ENCODE results near the gene ISOC2. TPM values are rescaled to one million over a fixed set of nuclear protein-coding genes. Genes with fewer than 3 reads are reported as not detected.

ISOC2 gene, protein sequence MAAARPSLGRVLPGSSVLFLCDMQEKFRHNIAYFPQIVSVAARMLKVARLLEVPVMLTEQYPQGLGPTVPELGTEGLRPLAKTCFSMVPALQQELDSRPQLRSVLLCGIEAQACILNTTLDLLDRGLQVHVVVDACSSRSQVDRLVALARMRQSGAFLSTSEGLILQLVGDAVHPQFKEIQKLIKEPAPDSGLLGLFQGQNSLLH
- total RNA-seq (2014; rRNA removed; shearing (Covaris generic); ENCODE audit: low replicate concordance): 102 and 151 TPM in 2 replicates

DNA sequence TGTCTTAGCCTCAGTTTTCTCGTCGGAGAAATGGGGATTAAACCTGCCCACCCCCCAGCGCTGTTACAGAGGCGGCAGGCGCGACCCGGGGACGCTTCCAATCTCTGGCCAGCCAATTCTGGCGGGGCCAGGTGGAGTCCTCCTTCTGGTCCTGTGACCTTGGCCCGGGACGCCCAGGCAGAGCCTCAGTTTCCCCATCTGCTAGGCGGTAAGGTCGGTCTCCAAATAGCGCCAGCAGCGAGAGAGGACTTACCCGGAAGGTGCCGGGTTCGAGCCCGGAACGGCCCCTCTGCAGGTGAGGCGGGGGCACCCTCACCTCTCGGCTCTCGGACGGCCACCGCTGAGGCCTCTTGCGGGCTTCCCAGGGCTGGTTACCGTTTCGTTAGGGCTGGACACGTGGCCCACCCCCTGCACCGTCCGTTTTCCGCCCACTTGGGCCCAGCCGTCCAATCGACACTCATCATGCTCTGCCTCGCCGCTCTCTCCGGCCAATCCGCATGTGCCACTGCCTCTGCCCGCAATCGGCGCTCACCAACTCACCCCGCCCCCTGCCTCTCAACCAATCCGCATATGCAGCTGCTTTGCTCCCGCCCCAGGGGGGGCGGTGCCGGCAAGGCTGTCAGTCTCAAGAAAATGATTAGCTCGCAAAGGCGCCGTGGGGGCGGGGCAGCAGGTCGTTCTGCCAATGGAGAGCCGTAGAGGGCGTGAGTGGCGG, at the start of gene ISOC2:
Gene ISOC2 (minus strand): TSS at position 384 of the 715 bp plus-strand sequence. CDS start 5,156 bp downstream, outside the sequence.
- H4K20me1 ChIP-seq (ENCODE audit: insufficient read depth, low read depth, low read length): no peaks in the 10 kb centered on the region
- H3K36me3 ChIP-seq (ENCODE audit: insufficient read depth, low read length): no peaks in the 10 kb centered on the region
- peak within 1 kb of the TSS; percentile 98 for H3K4me2 ChIP-seq (ENCODE audit: low read depth, low read length, poor library complexity, severe bottlenecking)
- H3K9me2 ChIP-seq (replicated peaks; ENCODE audit: insufficient read depth, low read length): no peaks in the 10 kb centered on the region
- H3K79me2 ChIP-seq (ENCODE audit: low read length): peaks cover 26% of the 10 kb centered on the region
- H3K9ac ChIP-seq (ENCODE audit: low read length): peak within 1 kb of the TSS; percentile 97
- H3K4me3 ChIP-seq (ENCODE audit: low read length): peak within 1 kb of the TSS; percentile 93
- no peaks in the 10 kb centered on the region for H3K27me3 ChIP-seq (ENCODE audit: low read length)
- peak within 1 kb of the TSS; percentile 88 for H3K27ac ChIP-seq (ENCODE audit: low read length)
- H3K9me3 ChIP-seq (ENCODE audit: low read length): no peaks in the 10 kb centered on the region
- peaks cover 18% of the 10 kb centered on the region for H3K4me1 ChIP-seq (ENCODE audit: low read length)
- peak; percentile 100 for DNase-seq
- peak within 1 kb of the TSS; percentile 55; the same call in 1 of the 2 replicates for H2AFZ ChIP-seq (ENCODE audit: low read length)

DNA sequence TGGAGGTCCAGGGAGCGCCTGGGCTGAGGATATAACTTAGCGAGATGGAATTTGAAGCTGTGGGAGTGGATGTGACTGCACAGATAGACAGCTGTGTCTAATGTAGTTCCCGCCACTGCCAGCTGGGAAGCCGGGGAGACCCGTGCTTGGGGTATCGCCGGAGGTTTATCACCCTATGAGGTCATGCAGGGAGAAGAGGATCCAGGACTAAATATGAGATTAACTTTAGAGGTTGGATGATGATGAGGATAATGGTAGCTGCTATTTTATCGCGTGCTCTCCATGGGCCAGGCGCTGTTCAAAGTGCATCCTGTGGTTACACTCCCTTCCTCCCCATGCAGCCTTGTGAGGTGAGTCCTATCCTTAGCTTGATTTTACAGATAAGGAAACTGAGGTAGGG, 46.7 kb upstream of the ISOC2 start:
- no peak overlapping the region for H3K4me2 ChIP-seq (ENCODE audit: low read depth, low read length, poor library complexity, severe bottlenecking)

DNA sequence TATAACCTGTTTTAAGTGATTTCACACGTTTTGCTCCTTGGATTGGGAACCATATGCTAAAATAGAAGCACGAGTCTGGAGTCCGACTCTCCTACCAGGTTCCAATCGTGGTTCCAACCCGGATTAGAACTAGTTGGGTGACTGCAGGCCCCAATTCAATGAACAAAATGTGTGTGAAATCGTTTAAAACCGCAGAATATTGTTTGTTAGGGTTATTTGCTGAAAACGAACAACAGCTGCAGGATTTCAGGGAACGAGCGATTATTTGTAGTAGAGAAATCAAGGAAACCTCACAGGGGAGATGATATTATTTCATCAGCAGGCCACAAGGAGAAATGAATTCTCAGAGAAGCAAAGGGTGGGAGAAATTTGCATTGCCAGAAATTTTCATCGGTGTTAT, 43.5 kb upstream of the ISOC2 start:
- H3K79me2 ChIP-seq (ENCODE audit: low read length): no peaks in the 10 kb centered on the region
- no peak overlapping the region for H3K4me3 ChIP-seq (ENCODE audit: low read length)
- peaks cover 6% of the 10 kb centered on the region for H3K4me1 ChIP-seq (ENCODE audit: low read length)
- no peak for DNase-seq
- no peaks in the 10 kb centered on the region for H4K20me1 ChIP-seq (ENCODE audit: insufficient read depth, low read depth, low read length)
- no peak overlapping the region for H3K9ac ChIP-seq (ENCODE audit: low read length)
- no peaks in the 10 kb centered on the region for H3K36me3 ChIP-seq (ENCODE audit: insufficient read depth, low read length)
- H3K27ac ChIP-seq (ENCODE audit: low read length): no peak overlapping the region
- no peak overlapping the region for H2AFZ ChIP-seq (ENCODE audit: low read length)
- no peak overlapping the region for H3K4me2 ChIP-seq (ENCODE audit: low read depth, low read length, poor library complexity, severe bottlenecking)
- H3K9me2 ChIP-seq (replicated peaks; ENCODE audit: insufficient read depth, low read length): no peaks in the 10 kb centered on the region
- no peaks in the 10 kb centered on the region for H3K27me3 ChIP-seq (ENCODE audit: low read length)
- H3K9me3 ChIP-seq (ENCODE audit: low read length): no peaks in the 10 kb centered on the region

More for the DNA sequence above, 46.7 kb upstream of the ISOC2 start:
- Histone ChIP-seq H2AFZ (ENCODE audit: low read length) (no peak overlapping the region), H3K9me2 (replicated peaks; ENCODE audit: insufficient read depth, low read length) (no peaks in the 10 kb centered on the region), H3K9ac (ENCODE audit: low read length) (no peak overlapping the region), H3K36me3 (ENCODE audit: insufficient read depth, low read length) (no peaks in the 10 kb centered on the region), H3K27me3 (ENCODE audit: low read length) (0 out of 2 replicates have a peak, but pooled peaks cover 3% of the 10 kb centered on the region), H3K27ac (ENCODE audit: low read length) (no peak overlapping the region), H4K20me1 (ENCODE audit: insufficient read depth, low read depth, low read length) (no peaks in the 10 kb centered on the region), H3K79me2 (ENCODE audit: low read length) (no peaks in the 10 kb centered on the region), H3K4me3 (ENCODE audit: low read length) (no peak overlapping the region), H3K4me1 (ENCODE audit: low read length) (peaks cover 5% of the 10 kb centered on the region), H3K9me3 (ENCODE audit: low read length) (no peaks in the 10 kb centered on the region)
- DNase-seq: no peak

DNA sequence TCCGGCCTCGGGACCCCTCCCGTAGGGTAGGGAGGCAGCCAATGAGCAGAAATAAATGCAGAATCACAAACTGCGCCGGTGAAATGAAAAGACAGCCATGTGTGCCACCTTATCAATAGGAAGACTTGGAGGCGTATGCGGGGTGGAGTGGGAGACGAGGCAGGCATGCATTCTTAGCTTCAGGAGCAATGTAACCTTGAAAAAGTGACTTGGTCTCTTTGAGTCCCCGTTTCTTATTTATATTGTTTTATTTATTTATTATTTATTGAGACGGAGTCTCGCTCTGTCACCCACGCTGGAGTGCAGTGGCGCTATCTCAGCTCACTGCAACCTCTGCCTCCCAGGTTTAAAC, 42.8 kb upstream of the ISOC2 start:
- Histone ChIP-seq H3K4me2 (ENCODE audit: low read depth, low read length, poor library complexity, severe bottlenecking) (peak overlapping the region; percentile 79), H3K4me3 (ENCODE audit: low read length) (peak overlapping the region; percentile 55; the same call in 1 of the 2 replicates), H3K79me2 (ENCODE audit: low read length) (no peaks in the 10 kb centered on the region), H2AFZ (ENCODE audit: low read length) (peak overlapping the region; percentile 82; the same call in 1 of the 2 replicates), H3K4me1 (ENCODE audit: low read length) (peaks cover 6% of the 10 kb centered on the region), H3K27ac (ENCODE audit: low read length) (no peak overlapping the region), H3K36me3 (ENCODE audit: insufficient read depth, low read length) (no peaks in the 10 kb centered on the region), H4K20me1 (ENCODE audit: insufficient read depth, low read depth, low read length) (no peaks in the 10 kb centered on the region), H3K9me2 (replicated peaks; ENCODE audit: insufficient read depth, low read length) (no peaks in the 10 kb centered on the region), H3K27me3 (ENCODE audit: low read length) (no peaks in the 10 kb centered on the region), H3K9me3 (ENCODE audit: low read length) (no peaks in the 10 kb centered on the region), H3K9ac (ENCODE audit: low read length) (peak overlapping the region; percentile 62; the same call in 1 of the 2 replicates)
- no peak for DNase-seq

DNA sequence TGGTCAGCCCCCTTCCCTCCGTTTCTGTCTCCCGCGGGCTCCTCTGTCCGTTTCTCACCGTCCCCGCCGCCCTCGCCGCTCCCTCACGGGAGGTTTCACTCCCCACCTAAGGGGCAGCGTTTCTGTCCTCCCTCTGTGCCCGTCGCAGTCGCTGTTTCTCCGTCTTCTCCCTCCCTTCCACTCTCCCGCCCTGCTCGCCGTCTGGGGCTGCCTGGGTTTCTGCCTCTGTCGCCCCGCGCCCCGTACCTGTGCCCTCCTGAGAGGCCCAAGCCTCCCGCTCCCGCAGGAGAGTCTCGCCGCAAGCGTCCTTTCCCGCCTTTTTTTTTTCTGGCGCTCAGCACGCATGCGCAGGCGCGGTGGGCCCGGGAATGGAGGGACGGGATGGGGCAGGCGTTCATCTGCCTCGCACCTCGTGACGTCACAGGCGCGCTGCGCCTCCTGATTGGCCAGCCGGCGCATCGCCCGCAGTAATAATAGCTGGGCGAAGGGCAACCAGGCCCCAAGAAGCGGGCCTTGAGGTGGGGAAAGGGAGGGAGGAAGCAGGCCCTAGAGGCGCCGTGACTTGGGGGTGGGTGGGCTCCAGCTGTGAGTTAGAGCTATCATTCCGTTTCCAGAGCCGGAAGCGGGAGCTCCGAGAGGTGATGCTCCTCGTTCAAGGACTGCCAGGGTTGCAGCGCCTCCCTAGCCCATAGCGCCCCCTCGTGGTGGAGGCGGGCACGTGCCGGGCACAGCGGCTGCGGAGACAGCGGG, 42.2 kb upstream of the ISOC2 start:
- peak overlapping the region; percentile 62 for H3K9ac ChIP-seq (ENCODE audit: low read length)
- peak overlapping the region; percentile 82; the same call in 1 of the 2 replicates for H2AFZ ChIP-seq (ENCODE audit: low read length)
- no peaks in the 10 kb centered on the region for H4K20me1 ChIP-seq (ENCODE audit: insufficient read depth, low read depth, low read length)
- H3K27me3 ChIP-seq (ENCODE audit: low read length): no peaks in the 10 kb centered on the region
- no peaks in the 10 kb centered on the region for H3K79me2 ChIP-seq (ENCODE audit: low read length)
- peak overlapping the region; percentile 79 for H3K4me2 ChIP-seq (ENCODE audit: low read depth, low read length, poor library complexity, severe bottlenecking)
- H3K36me3 ChIP-seq (ENCODE audit: insufficient read depth, low read length): no peaks in the 10 kb centered on the region
- H3K9me2 ChIP-seq (replicated peaks; ENCODE audit: insufficient read depth, low read length): no peaks in the 10 kb centered on the region
- peak overlapping the region; percentile 55; the same call in 1 of the 2 replicates for H3K4me3 ChIP-seq (ENCODE audit: low read length)
- no peaks in the 10 kb centered on the region for H3K9me3 ChIP-seq (ENCODE audit: low read length)
- H3K27ac ChIP-seq (ENCODE audit: low read length): no peak overlapping the region
- DNase-seq: peak; percentile 99
- H3K4me1 ChIP-seq (ENCODE audit: low read length): peaks cover 6% of the 10 kb centered on the region

DNA sequence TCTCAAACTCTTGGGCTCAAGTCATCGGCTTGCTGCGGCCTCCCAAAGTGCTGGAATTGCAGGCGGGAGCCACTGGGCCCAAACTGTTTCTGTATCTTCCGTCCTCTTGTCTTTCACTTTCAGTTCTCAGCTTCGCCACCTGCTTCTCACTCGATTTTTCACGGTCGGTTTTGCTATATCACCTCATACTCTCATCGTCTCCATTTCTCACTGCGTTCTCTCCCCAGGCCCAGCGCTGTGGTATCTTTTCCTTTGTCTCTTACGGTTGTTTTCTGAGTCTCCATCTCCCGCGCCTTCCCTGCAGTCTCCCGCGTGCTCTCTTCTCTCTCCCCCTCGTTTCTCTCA, 41.7 kb upstream of the ISOC2 start:
- H2AFZ ChIP-seq (ENCODE audit: low read length): no peak overlapping the region; the same call in 1 of the 2 replicates
- H3K4me3 ChIP-seq (ENCODE audit: low read length): no peak overlapping the region; the same call in 1 of the 2 replicates
- no peak for DNase-seq
- H3K9me2 ChIP-seq (replicated peaks; ENCODE audit: insufficient read depth, low read length): no peaks in the 10 kb centered on the region
- no peaks in the 10 kb centered on the region for H3K79me2 ChIP-seq (ENCODE audit: low read length)
- H3K4me2 ChIP-seq (ENCODE audit: low read depth, low read length, poor library complexity, severe bottlenecking): peak overlapping the region; percentile 79
- H3K9ac ChIP-seq (ENCODE audit: low read length): peak overlapping the region; percentile 42
- H3K9me3 ChIP-seq (ENCODE audit: low read length): no peaks in the 10 kb centered on the region
- no peaks in the 10 kb centered on the region for H3K36me3 ChIP-seq (ENCODE audit: insufficient read depth, low read length)
- H3K4me1 ChIP-seq (ENCODE audit: low read length): peaks cover 6% of the 10 kb centered on the region
- no peaks in the 10 kb centered on the region for H4K20me1 ChIP-seq (ENCODE audit: insufficient read depth, low read depth, low read length)
- H3K27me3 ChIP-seq (ENCODE audit: low read length): no peaks in the 10 kb centered on the region
- no peak overlapping the region for H3K27ac ChIP-seq (ENCODE audit: low read length)

DNA sequence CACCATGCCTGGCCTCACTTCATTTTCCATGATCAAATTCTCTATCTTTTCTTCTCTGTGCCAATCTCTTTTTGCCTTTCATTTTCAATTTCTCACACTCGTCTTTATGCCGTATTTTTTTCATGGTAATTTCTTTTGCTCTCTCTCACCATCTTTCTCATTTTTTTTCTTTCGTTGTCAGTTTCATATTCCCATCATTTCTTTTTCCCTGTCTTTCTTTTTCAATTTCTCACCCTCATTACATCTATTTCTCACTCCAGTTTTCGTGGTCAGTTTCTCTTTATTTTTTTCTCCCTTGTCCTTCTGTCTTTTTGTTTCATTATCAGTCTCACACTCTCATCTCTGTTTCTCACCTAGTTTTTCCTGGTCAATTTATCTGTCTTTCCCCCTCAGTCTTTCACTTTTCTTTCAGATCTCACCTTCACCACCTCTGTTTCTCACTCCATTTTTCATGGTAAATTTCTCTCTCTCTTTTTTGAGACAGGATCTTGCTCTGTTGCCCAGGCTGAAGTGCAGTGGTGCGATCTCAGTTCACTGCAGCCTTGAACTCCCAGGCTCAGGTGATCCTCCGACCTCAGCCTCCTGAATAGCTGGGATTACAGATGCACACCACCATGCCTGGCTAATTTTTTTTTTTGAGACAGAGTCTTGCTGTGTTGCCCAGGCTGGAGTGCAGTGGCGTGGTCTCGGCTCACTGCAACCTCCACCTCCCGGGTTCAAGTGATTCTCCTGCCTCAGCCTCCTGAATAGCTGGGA, 40.9 kb upstream of the ISOC2 start:
- H3K4me1 ChIP-seq (ENCODE audit: low read length): peaks cover 6% of the 10 kb centered on the region
- H3K4me2 ChIP-seq (ENCODE audit: low read depth, low read length, poor library complexity, severe bottlenecking): no peak overlapping the region
- H3K36me3 ChIP-seq (ENCODE audit: insufficient read depth, low read length): no peaks in the 10 kb centered on the region
- DNase-seq: no peak
- H3K27me3 ChIP-seq (ENCODE audit: low read length): no peaks in the 10 kb centered on the region
- H3K27ac ChIP-seq (ENCODE audit: low read length): no peak overlapping the region
- H3K4me3 ChIP-seq (ENCODE audit: low read length): no peak overlapping the region
- no peaks in the 10 kb centered on the region for H3K9me3 ChIP-seq (ENCODE audit: low read length)
- no peaks in the 10 kb centered on the region for H4K20me1 ChIP-seq (ENCODE audit: insufficient read depth, low read depth, low read length)
- no peaks in the 10 kb centered on the region for H3K79me2 ChIP-seq (ENCODE audit: low read length)
- H2AFZ ChIP-seq (ENCODE audit: low read length): no peak overlapping the region
- no peak overlapping the region for H3K9ac ChIP-seq (ENCODE audit: low read length)
- H3K9me2 ChIP-seq (replicated peaks; ENCODE audit: insufficient read depth, low read length): no peaks in the 10 kb centered on the region

All from Karpas-422 (cell line).